C4-2B (cell line): ENCODE results near the gene REV3L.

ENCODE experiments used
- ZFX ChIP-seq: fragments of 450-650 bp; IDR thresholded peaks from 2 replicates; pipeline ENCODE4 v1.6.1; 2017
- TF ChIP-seq, protein P1 (sequence below): fragments of 450-650 bp; conservative IDR thresholded peaks from 2 replicates; pipeline ENCODE4 v1.5.1; 2017; ENCODE audit warnings: mild to moderate bottlenecking

- TF ChIP-seq, protein P1, sequence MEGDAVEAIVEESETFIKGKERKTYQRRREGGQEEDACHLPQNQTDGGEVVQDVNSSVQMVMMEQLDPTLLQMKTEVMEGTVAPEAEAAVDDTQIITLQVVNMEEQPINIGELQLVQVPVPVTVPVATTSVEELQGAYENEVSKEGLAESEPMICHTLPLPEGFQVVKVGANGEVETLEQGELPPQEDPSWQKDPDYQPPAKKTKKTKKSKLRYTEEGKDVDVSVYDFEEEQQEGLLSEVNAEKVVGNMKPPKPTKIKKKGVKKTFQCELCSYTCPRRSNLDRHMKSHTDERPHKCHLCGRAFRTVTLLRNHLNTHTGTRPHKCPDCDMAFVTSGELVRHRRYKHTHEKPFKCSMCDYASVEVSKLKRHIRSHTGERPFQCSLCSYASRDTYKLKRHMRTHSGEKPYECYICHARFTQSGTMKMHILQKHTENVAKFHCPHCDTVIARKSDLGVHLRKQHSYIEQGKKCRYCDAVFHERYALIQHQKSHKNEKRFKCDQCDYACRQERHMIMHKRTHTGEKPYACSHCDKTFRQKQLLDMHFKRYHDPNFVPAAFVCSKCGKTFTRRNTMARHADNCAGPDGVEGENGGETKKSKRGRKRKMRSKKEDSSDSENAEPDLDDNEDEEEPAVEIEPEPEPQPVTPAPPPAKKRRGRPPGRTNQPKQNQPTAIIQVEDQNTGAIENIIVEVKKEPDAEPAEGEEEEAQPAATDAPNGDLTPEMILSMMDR, result no peak
- TF ChIP-seq ZFX, result no peak
Observed at GRCh38 chr6:111486475-111486874, 3.5 kb upstream of the REV3L start.
